Measurements from ENCODE around the gene TBX19. TPM values are rescaled to one million over a fixed set of nuclear protein-coding genes. Genes with fewer than 3 reads are reported as not detected.

The TBX19 gene
- total RNA-seq, 1 experiment from 2014 or later: 1.2 TPM

DNA sequence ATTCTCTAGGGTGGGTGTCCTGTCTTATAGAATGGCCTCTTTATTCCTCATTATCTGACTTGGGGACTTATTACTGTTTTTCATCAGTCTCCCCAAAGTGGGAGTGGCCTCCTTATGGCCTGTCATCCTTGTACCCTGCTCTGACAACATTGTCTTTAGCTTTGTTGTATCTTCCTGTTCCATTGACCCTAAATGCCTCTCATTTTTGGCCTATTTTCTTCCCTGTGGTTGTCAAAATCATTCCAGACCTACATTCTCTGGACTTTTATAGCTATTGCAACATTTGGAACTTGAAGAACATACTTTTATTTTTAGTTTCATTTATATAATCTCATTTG, 45.2 kb upstream of the TBX19 start (continued):
- TF ChIP-seq, protein P1, sequence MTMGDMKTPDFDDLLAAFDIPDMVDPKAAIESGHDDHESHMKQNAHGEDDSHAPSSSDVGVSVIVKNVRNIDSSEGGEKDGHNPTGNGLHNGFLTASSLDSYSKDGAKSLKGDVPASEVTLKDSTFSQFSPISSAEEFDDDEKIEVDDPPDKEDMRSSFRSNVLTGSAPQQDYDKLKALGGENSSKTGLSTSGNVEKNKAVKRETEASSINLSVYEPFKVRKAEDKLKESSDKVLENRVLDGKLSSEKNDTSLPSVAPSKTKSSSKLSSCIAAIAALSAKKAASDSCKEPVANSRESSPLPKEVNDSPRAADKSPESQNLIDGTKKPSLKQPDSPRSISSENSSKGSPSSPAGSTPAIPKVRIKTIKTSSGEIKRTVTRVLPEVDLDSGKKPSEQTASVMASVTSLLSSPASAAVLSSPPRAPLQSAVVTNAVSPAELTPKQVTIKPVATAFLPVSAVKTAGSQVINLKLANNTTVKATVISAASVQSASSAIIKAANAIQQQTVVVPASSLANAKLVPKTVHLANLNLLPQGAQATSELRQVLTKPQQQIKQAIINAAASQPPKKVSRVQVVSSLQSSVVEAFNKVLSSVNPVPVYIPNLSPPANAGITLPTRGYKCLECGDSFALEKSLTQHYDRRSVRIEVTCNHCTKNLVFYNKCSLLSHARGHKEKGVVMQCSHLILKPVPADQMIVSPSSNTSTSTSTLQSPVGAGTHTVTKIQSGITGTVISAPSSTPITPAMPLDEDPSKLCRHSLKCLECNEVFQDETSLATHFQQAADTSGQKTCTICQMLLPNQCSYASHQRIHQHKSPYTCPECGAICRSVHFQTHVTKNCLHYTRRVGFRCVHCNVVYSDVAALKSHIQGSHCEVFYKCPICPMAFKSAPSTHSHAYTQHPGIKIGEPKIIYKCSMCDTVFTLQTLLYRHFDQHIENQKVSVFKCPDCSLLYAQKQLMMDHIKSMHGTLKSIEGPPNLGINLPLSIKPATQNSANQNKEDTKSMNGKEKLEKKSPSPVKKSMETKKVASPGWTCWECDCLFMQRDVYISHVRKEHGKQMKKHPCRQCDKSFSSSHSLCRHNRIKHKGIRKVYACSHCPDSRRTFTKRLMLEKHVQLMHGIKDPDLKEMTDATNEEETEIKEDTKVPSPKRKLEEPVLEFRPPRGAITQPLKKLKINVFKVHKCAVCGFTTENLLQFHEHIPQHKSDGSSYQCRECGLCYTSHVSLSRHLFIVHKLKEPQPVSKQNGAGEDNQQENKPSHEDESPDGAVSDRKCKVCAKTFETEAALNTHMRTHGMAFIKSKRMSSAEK (CRISPR knock-in tag; IDR thresholded peaks at IDR 0.05; ENCODE audit: borderline replicate concordance): no peak
- no peak for TF ChIP-seq RELA (CRISPR knock-in tag; IDR thresholded peaks at IDR 0.05; ENCODE audit: borderline replicate concordance)

DNA sequence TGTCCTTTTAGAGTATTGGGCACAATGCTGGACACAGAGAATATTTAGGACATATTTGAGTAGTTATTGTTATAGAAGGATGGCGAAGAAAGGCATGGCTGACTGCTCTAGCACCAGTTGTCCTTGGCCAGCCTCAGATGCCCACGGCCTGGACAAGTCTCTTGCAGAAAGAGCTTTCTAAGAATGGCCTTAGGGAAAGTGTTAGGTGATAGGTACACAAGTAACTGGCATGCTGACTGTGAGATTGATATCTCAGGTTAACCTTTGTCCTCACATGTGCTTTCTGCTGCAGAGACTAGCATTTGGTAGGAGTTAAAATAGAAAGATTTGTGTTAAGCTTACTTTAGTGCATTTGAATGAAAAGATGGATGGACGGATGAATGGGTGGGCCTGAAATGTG, 44.7 kb upstream of the TBX19 start:
- H3K9me3 Mint-ChIP-seq: no peaks in the 10 kb centered on the region
- POLR2A ChIA-PET: interaction anchor here (2.0 kb wide), 1 partner anchor 10 kb away, joined by 7 read pairs; the partner anchor contains the start of gene SFT2D2
- DNase-seq (ENCODE audit: low spot score): no peak
- ATAC-seq: no peak
- no peak overlapping the region for H3K27ac Mint-ChIP-seq
- no peak overlapping the region for H3K4me3 Mint-ChIP-seq
- CTCF ChIA-PET: interaction anchor here (0.5 to 2.3 kb wide), 53 partner anchors 8 to 519 kb away, joined by 3 to 39 read pairs (median 4); partner anchors contain the start of genes GPR161, SFT2D2, TBX19 and TIPRL
- no peaks in the 10 kb centered on the region for H3K27me3 Mint-ChIP-seq (ENCODE audit: low read depth)
- peaks cover 30% of the 10 kb centered on the region for H3K36me3 Mint-ChIP-seq
- H3K4me1 Mint-ChIP-seq: no peaks in the 10 kb centered on the region
- TF ChIP-seq ATF1 (CRISPR knock-in tag; IDR thresholded peaks at IDR 0.05) (no peak), ZSCAN18 (CRISPR knock-in tag; IDR thresholded peaks at IDR 0.05) (no peak), HMGXB4 (CRISPR knock-in tag; IDR thresholded peaks at IDR 0.05) (no peak), ZNF396 (CRISPR knock-in tag; IDR thresholded peaks at IDR 0.05; ENCODE audit: borderline replicate concordance) (no peak), FOXK1 (CRISPR knock-in tag; IDR thresholded peaks at IDR 0.05) (no peak), ZNF423 (CRISPR knock-in tag; IDR thresholded peaks at IDR 0.05) (no peak), GRHL2 (CRISPR knock-in tag; IDR thresholded peaks at IDR 0.05; ENCODE audit: insufficient replicate concordance, severe bottlenecking) (no peak), CBFB (CRISPR knock-in tag; IDR thresholded peaks at IDR 0.05; ENCODE audit: low read depth) (no peak), CDX4 (CRISPR knock-in tag; IDR thresholded peaks at IDR 0.05; ENCODE audit: borderline replicate concordance) (no peak), E2F4 (CRISPR knock-in tag; IDR thresholded peaks at IDR 0.05; ENCODE audit: borderline replicate concordance, low read depth) (no peak), ZNF416 (CRISPR knock-in tag; IDR thresholded peaks at IDR 0.05) (no peak), ZNF263 (CRISPR knock-in tag; IDR thresholded peaks at IDR 0.05; ENCODE audit: low read depth) (no peak), SMAD4 (CRISPR knock-in tag; IDR thresholded peaks at IDR 0.05) (no peak), TEAD1 (CRISPR knock-in tag; IDR thresholded peaks at IDR 0.05) (no peak)
- TF ChIP-seq, protein P2, sequence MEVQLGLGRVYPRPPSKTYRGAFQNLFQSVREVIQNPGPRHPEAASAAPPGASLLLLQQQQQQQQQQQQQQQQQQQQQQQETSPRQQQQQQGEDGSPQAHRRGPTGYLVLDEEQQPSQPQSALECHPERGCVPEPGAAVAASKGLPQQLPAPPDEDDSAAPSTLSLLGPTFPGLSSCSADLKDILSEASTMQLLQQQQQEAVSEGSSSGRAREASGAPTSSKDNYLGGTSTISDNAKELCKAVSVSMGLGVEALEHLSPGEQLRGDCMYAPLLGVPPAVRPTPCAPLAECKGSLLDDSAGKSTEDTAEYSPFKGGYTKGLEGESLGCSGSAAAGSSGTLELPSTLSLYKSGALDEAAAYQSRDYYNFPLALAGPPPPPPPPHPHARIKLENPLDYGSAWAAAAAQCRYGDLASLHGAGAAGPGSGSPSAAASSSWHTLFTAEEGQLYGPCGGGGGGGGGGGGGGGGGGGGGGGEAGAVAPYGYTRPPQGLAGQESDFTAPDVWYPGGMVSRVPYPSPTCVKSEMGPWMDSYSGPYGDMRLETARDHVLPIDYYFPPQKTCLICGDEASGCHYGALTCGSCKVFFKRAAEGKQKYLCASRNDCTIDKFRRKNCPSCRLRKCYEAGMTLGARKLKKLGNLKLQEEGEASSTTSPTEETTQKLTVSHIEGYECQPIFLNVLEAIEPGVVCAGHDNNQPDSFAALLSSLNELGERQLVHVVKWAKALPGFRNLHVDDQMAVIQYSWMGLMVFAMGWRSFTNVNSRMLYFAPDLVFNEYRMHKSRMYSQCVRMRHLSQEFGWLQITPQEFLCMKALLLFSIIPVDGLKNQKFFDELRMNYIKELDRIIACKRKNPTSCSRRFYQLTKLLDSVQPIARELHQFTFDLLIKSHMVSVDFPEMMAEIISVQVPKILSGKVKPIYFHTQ (CRISPR knock-in tag; IDR thresholded peaks at IDR 0.05): no peak
- TF ChIP-seq, protein P3, sequence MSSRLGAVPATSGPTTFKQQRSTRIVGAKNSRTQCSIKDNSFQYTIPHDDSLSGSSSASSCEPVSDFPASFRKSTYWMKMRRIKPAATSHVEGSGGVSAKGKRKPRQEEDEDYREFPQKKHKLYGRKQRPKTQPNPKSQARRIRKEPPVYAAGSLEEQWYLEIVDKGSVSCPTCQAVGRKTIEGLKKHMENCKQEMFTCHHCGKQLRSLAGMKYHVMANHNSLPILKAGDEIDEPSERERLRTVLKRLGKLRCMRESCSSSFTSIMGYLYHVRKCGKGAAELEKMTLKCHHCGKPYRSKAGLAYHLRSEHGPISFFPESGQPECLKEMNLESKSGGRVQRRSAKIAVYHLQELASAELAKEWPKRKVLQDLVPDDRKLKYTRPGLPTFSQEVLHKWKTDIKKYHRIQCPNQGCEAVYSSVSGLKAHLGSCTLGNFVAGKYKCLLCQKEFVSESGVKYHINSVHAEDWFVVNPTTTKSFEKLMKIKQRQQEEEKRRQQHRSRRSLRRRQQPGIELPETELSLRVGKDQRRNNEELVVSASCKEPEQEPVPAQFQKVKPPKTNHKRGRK (CRISPR knock-in tag; IDR thresholded peaks at IDR 0.05; ENCODE audit: borderline replicate concordance): no peak
- TF ChIP-seq, protein P4, sequence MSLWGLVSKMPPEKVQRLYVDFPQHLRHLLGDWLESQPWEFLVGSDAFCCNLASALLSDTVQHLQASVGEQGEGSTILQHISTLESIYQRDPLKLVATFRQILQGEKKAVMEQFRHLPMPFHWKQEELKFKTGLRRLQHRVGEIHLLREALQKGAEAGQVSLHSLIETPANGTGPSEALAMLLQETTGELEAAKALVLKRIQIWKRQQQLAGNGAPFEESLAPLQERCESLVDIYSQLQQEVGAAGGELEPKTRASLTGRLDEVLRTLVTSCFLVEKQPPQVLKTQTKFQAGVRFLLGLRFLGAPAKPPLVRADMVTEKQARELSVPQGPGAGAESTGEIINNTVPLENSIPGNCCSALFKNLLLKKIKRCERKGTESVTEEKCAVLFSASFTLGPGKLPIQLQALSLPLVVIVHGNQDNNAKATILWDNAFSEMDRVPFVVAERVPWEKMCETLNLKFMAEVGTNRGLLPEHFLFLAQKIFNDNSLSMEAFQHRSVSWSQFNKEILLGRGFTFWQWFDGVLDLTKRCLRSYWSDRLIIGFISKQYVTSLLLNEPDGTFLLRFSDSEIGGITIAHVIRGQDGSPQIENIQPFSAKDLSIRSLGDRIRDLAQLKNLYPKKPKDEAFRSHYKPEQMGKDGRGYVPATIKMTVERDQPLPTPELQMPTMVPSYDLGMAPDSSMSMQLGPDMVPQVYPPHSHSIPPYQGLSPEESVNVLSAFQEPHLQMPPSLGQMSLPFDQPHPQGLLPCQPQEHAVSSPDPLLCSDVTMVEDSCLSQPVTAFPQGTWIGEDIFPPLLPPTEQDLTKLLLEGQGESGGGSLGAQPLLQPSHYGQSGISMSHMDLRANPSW (CRISPR knock-in tag; conservative IDR thresholded peaks at IDR 0.05; ENCODE audit: low read depth): no peak
